Kidney epithelial cell (primary cell): ENCODE data around the gene SPTBN4. TPM values are rescaled to one million over a fixed set of nuclear protein-coding genes. Genes with fewer than 3 reads are reported as not detected.

ENCODE experiments used
- DNase-seq: peaks from one replicate; pipeline ENCODE4 v3.0.0-alpha.2; 2010; ENCODE audit warnings: low read depth
- H3K27me3 ChIP-seq: 2 replicates; pipeline ENCODE4 v1.6.0; 2011; ENCODE audit warnings: low read length; ENCODE audit not compliant: control insufficient read depth, insufficient read depth
- H3K36me3 ChIP-seq: 2 replicates; pipeline ENCODE4 v1.5.1; 2011; ENCODE audit warnings: low read length; ENCODE audit not compliant: control insufficient read depth, insufficient read depth
- H3K4me3 ChIP-seq: 2 replicates; pipeline ENCODE4 v1.5.1; 2011; ENCODE audit warnings: low read depth, mild to moderate bottlenecking, control low read depth, low read length
- total RNA-seq: library from RNA; depleted of rRNA; stranded (reverse); fragments of >200 nt; gene quantifications from 2 replicates; pipeline ENCODE4 v1.2.3, GENCODE V29; 2015
- TF ChIP-seq, protein P1 (sequence below): IDR thresholded peaks from 2 replicates; pipeline ENCODE4 v1.5.1; 2011; ENCODE audit warnings: mild to moderate bottlenecking, moderate library complexity, low read length, control low read depth, inconsistent platforms; ENCODE audit not compliant: insufficient read depth, poor library complexity, severe bottlenecking

Gene SPTBN4
- total RNA-seq, 1 donor from 2014 or later: 2.4 TPM

DNA sequence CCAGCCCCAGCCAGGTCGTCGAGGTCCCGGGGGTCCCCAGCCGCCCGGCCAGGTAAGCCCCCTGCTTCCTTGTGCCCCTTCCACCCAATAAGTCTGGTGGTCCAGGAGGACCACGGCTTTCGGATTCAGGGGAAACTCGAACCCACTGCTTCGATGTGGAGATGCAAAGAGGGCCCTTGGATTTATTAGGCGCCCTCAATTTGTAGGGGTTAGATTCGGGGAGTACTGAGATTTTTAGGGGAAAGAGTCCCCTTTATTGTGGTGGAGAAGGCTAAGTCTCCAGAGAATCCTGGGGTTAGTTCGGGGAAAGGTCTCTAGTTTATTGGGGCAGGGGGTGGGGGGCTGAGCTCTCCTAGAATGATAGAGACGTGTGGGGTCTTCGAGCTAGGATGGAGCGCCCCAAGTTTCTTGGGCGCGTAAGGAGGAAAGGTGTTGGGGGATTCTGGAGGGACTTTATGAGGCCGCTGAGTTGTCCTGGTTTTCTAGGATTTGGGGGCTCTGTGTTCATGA, 130.6 kb downstream of the SPTBN4 start:
- Histone ChIP-seq H3K27me3 (peaks cover 8% of the 10 kb centered on the region), H3K4me3 (peak overlapping the region; percentile 43), H3K36me3 (no peaks in the 10 kb centered on the region)
- TF ChIP-seq, protein P1, sequence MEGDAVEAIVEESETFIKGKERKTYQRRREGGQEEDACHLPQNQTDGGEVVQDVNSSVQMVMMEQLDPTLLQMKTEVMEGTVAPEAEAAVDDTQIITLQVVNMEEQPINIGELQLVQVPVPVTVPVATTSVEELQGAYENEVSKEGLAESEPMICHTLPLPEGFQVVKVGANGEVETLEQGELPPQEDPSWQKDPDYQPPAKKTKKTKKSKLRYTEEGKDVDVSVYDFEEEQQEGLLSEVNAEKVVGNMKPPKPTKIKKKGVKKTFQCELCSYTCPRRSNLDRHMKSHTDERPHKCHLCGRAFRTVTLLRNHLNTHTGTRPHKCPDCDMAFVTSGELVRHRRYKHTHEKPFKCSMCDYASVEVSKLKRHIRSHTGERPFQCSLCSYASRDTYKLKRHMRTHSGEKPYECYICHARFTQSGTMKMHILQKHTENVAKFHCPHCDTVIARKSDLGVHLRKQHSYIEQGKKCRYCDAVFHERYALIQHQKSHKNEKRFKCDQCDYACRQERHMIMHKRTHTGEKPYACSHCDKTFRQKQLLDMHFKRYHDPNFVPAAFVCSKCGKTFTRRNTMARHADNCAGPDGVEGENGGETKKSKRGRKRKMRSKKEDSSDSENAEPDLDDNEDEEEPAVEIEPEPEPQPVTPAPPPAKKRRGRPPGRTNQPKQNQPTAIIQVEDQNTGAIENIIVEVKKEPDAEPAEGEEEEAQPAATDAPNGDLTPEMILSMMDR: no peak
- no peak for DNase-seq

DNA sequence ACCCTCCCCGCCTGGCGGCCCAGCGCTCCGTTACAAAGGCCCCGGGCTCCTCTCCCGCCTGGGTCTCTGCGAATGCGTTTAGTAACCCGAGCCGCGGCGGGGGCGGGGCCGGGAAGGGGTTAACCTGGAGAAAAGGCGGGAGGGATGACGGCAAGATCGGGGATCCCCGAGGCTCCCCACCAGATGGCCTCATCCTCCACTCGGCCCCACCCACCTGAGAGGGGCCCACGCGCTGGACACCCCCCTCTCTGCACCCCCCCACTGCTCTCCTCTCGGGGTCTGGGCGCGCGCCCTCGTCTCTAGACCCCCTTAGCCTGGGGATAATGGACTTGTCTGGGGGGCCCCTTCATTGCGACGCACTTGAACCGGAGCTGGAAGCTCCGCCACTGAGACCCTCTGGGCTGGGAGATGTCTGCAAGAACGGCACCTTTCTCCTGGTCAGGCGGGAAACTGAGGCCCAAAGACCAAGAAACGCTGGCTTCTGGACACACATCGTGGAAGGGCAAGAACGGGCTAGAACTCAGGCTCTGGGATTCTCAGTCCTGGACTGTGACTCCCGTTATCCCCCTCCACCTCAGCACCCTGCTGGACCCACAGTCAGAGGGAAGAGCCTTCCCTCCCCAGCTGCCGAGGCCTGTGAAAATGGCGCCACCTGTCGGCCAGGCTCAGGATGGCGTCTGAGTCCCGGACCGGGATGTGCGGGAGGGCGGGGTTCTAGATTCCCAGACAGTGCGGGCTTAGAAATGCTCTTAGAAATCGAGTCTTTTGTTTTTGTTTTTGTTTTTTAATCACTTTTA, 131.5 kb downstream of the SPTBN4 start:
- TF ChIP-seq, protein P1: peak; percentile 97
- H3K36me3 ChIP-seq: no peaks in the 10 kb centered on the region
- no peak for DNase-seq
- peaks cover 8% of the 10 kb centered on the region for H3K27me3 ChIP-seq
- H3K4me3 ChIP-seq: peak overlapping the region; percentile 43

DNA sequence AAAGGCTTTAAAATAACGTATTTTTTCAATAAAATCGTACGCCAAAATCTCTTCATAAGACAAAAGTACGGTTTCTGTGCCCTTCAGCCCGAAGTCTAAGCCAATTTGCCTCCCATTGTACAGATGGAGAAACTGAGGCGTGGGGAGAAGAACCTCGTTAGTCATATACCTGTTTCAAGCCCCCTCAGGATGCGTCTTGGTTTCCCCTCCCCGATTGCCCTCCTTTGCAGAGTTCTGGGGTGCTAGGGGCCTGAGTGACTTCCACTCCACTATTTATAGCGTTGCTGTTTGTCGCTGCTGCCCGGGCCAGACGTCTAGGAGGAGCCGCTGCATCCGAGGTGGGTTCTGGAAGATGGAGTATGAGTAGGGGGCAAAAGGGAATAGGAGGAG, 132.1 kb downstream of the SPTBN4 start:
- Histone ChIP-seq H3K36me3 (no peaks in the 10 kb centered on the region), H3K27me3 (peaks cover 8% of the 10 kb centered on the region), H3K4me3 (no peak overlapping the region)
- TF ChIP-seq, protein P1: no peak
- no peak for DNase-seq

DNA sequence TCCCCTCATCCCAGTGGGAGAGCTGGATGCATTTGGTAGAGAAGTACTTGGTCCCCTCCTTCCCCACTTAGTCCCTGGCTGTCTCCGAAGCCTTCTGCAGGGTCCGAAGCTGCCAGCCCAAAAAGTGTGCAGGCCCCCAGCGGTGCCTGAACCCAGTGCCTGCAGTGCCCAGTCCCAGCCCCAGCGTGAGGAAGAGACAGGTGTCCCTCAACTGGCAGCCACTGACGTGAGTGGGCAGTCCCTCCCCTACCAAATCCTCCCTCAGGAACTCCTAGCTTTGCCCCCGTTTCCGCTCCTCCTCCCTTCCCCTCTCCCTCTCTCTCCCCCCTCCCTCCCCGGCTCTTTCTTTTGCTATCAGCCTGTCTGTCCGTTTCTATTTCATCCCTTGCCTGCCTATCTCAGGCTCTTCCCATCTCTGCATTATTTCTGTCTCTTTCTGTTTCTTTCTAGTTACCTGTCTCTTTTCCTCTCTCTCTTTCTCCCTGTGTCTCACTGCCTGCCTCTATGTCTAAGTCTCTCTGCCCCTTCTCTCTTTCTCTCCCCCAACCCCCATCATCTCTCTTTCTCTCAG, 132.6 kb downstream of the SPTBN4 start:
- TF ChIP-seq, protein P1: no peak
- peaks cover 8% of the 10 kb centered on the region for H3K27me3 ChIP-seq
- DNase-seq: no peak
- no peak overlapping the region for H3K4me3 ChIP-seq
- no peaks in the 10 kb centered on the region for H3K36me3 ChIP-seq

DNA sequence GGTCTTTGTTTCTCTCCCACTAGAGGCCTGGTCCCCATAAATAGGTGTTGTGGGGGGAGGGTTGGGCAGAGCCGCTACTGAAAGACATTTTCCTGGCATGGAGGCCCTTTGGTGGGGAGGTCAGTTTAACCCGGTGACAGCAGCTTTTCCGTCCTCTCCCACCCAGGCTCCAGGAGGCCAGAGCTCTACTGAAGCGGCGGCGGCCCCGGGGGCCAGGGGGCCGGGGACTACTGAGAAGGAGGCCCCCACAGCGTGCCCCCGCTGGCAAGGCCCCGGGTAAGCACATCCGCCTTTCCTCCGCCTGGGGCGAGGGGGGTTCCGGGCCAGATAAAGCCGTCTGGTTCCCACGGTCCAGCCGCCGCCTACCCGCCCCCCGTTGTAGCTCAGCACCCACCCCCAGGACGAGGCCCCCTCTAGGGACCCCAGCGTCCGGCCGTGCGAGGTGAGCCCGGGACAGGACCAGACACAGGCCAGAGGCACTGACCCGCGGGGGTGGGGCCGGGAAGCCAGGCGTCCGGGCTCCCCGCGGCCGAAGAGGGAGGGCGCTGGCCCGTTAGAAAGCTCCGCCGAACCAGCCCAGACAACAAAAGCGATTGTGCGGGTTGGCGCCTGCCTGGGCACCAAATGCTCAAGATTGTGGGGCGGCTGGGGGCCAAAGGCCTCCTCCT, 133.2 kb downstream of the SPTBN4 start:
- H3K4me3 ChIP-seq: no peak overlapping the region
- peaks cover 8% of the 10 kb centered on the region for H3K27me3 ChIP-seq
- TF ChIP-seq, protein P1: no peak
- H3K36me3 ChIP-seq: no peaks in the 10 kb centered on the region
- DNase-seq: no peak
